PC-9 (cell line): Measurements from ENCODE around the gene INPP5A. TPM values are rescaled to one million over a fixed set of nuclear protein-coding genes. Genes with fewer than 3 reads are reported as not detected.

Experiments
- BruUV-seq: library from RNA; stranded (reverse); fragments of 400-500 nt; replicated peaks from 2 replicates; lab custom pipeline; 2021; lab: Mats Ljungman, UMichigan
- CTCF ChIA-PET: fragments of 300-600 bp; sonication (Branson Sonifier 250); formaldehyde crosslinking; loops from one replicate; lab custom pipeline; 2022; ENCODE audit warnings: antibody characterized with exemption; lab: Charles Lee
- POLR2A ChIA-PET: fragments of 300-600 bp; sonication (Branson Sonifier 250); formaldehyde crosslinking; loops from one replicate; lab custom pipeline; 2022; ENCODE audit warnings: antibody characterized with exemption; ENCODE audit not compliant: unreplicated experiment; lab: Charles Lee
- DNase-seq, 2 experiments: peaks; one replicate each; pipeline versions ENCODE4 v3.0.0 to v3.0.0-alpha.2; 2015 to 2022; ENCODE audit warnings: mixed read lengths in 1 of 2
- H2AFZ ChIP-seq: fragments of 200-600 bp; sonication (generic); 2 replicates; pipeline ENCODE4 v1.8.1; 2017; ENCODE audit warnings: antibody characterized with exemption
- H3F3A ChIP-seq: fragments of 200-600 bp; sonication (generic); 2 replicates; pipeline ENCODE4 v1.8.1; 2017; ENCODE audit warnings: antibody characterized with exemption, mild to moderate bottlenecking, low read depth; ENCODE audit not compliant: insufficient read depth
- H3K27ac ChIP-seq: fragments of 200-600 bp; sonication (generic); 2 replicates; pipeline ENCODE4 v1.6.1; 2016; ENCODE audit warnings: mixed run types
- H3K27me3 ChIP-seq: fragments of 200-600 bp; sonication (generic); 2 replicates; pipeline ENCODE4 v1.6.1; 2016; ENCODE audit warnings: low read depth, mixed run types; ENCODE audit not compliant: insufficient read depth
- H3K36me3 ChIP-seq: fragments of 200-600 bp; sonication (generic); 2 replicates; pipeline ENCODE4 v1.6.1; 2016; ENCODE audit warnings: low read depth, mixed run types
- H3K4me1 ChIP-seq: fragments of 200-600 bp; sonication (generic); replicated peaks from 2 replicates; pipeline ENCODE4 v1.6.1; 2016; ENCODE audit warnings: mixed run types; ENCODE audit not compliant: insufficient read depth
- H3K4me2 ChIP-seq: fragments of 200-600 bp; sonication (generic); 2 replicates; pipeline ENCODE4 v1.6.1; 2017; ENCODE audit warnings: mixed run types
- H3K4me3 ChIP-seq: fragments of 200-600 bp; sonication (generic); 2 replicates; pipeline ENCODE4 v1.6.1; 2016; ENCODE audit warnings: mixed run types
- H3K79me2 ChIP-seq: fragments of 200-600 bp; sonication (generic); 2 replicates; pipeline ENCODE4 v1.6.1; 2017; ENCODE audit warnings: low read depth, mixed run types
- H3K9me2 ChIP-seq: fragments of 200-600 bp; sonication (generic); 2 replicates; pipeline ENCODE4 v1.8.1; 2017; ENCODE audit warnings: mild to moderate bottlenecking; ENCODE audit not compliant: insufficient read depth
- H3K9me3 ChIP-seq: fragments of 200-600 bp; sonication (generic); 2 replicates; pipeline ENCODE4 v1.8.1; 2016; ENCODE audit warnings: low read depth; ENCODE audit not compliant: insufficient read depth
- H4K20me1 ChIP-seq: fragments of 200-600 bp; sonication (generic); 2 replicates; pipeline ENCODE4 v1.8.1; 2017; ENCODE audit not compliant: insufficient read depth
- EZH2 ChIP-seq: fragments of 200-600 bp; sonication (generic); IDR thresholded peaks from 2 replicates; pipeline ENCODE4 v1.8.0; 2017; ENCODE audit warnings: antibody characterized with exemption, low read depth
- intact Hi-C: fragments of 100-400 bp; cut with micrococcal nuclease; formaldehyde crosslinking; loops from one replicate; pipeline ENCODE4 v1.10.0; 2022; ENCODE audit not compliant: unreplicated experiment
- total RNA-seq: library from RNA; stranded (reverse); gene quantifications from 2 replicates; pipeline ENCODE4 v1.2.3, GENCODE V29; 2021
- TF ChIP-seq, protein P1 (sequence below): fragments of 200-600 bp; sonication (generic); conservative IDR thresholded peaks from 2 replicates; pipeline ENCODE4 v1.6.1; 2017; ENCODE audit warnings: mixed run types, antibody characterized with exemption, mild to moderate bottlenecking, moderate library complexity

The INPP5A gene
- total RNA-seq, 1 experiment from 2014 or later, result 18.4 TPM

- Histone ChIP-seq H3K36me3 (no peaks in the 10 kb centered on the region), H3K4me1 (no peaks in the 10 kb centered on the region), H3K27ac (no peak overlapping the region), H3K4me3 (no peak overlapping the region), H3F3A (no peaks in the 10 kb centered on the region), H3K79me2 (no peaks in the 10 kb centered on the region), H3K4me2 (no peak overlapping the region), H3K27me3 (no peaks in the 10 kb centered on the region), H2AFZ (no peak overlapping the region), H3K9me2 (no peaks in the 10 kb centered on the region), H3K9me3 (no peaks in the 10 kb centered on the region), H4K20me1 (no peaks in the 10 kb centered on the region)
- BruUV-seq, result no TSS peak
- intact Hi-C loops, result no loop called here
- POLR2A ChIA-PET, result no interaction called here
- TF ChIP-seq, protein P1, sequence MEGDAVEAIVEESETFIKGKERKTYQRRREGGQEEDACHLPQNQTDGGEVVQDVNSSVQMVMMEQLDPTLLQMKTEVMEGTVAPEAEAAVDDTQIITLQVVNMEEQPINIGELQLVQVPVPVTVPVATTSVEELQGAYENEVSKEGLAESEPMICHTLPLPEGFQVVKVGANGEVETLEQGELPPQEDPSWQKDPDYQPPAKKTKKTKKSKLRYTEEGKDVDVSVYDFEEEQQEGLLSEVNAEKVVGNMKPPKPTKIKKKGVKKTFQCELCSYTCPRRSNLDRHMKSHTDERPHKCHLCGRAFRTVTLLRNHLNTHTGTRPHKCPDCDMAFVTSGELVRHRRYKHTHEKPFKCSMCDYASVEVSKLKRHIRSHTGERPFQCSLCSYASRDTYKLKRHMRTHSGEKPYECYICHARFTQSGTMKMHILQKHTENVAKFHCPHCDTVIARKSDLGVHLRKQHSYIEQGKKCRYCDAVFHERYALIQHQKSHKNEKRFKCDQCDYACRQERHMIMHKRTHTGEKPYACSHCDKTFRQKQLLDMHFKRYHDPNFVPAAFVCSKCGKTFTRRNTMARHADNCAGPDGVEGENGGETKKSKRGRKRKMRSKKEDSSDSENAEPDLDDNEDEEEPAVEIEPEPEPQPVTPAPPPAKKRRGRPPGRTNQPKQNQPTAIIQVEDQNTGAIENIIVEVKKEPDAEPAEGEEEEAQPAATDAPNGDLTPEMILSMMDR, result no peak
- no peak for TF ChIP-seq EZH2
- no peak for DNase-seq
- CTCF ChIA-PET, result no interaction called here
These were observed 194.9 kb downstream of the INPP5A start for GRCh38 chr10:132732518-132732917.

GRCh38 chr10:132733926-132734325 is 196.3 kb downstream of the INPP5A start:
- Histone ChIP-seq H3K4me1 (no peaks in the 10 kb centered on the region), H3K9me3 (no peaks in the 10 kb centered on the region), H4K20me1 (no peaks in the 10 kb centered on the region), H2AFZ (no peak overlapping the region), H3K9me2 (no peaks in the 10 kb centered on the region), H3K27me3 (no peaks in the 10 kb centered on the region), H3K27ac (no peak overlapping the region), H3K36me3 (no peaks in the 10 kb centered on the region), H3F3A (no peaks in the 10 kb centered on the region), H3K79me2 (no peaks in the 10 kb centered on the region), H3K4me3 (no peak overlapping the region), H3K4me2 (no peak overlapping the region)
- ChIA-PET CTCF (no interaction called here), POLR2A (no interaction called here)
- TF ChIP-seq, protein P1, result no peak
- no peak for TF ChIP-seq EZH2
- intact Hi-C loops, result no loop called here
- BruUV-seq, result no TSS peak
- no peak for DNase-seq

- TF ChIP-seq, protein P1, result no peak
- TF ChIP-seq EZH2, result no peak
- no peak overlapping the region for H3K4me3 ChIP-seq
- H3K27me3 ChIP-seq, result no peaks in the 10 kb centered on the region
- no peak overlapping the region for H2AFZ ChIP-seq
- no peak overlapping the region for H3K4me2 ChIP-seq
- H4K20me1 ChIP-seq, result no peaks in the 10 kb centered on the region
- no peaks in the 10 kb centered on the region for H3K9me2 ChIP-seq
- H3K79me2 ChIP-seq, result no peaks in the 10 kb centered on the region
- no peaks in the 10 kb centered on the region for H3K4me1 ChIP-seq
- H3K36me3 ChIP-seq, result no peaks in the 10 kb centered on the region
- no peak overlapping the region for H3K27ac ChIP-seq
- intact Hi-C loops, result no loop called here
- H3F3A ChIP-seq, result no peaks in the 10 kb centered on the region
- BruUV-seq, result no TSS peak
- ChIA-PET POLR2A (no interaction called here), CTCF (no interaction called here)
- DNase-seq, result no peak
- H3K9me3 ChIP-seq, result no peaks in the 10 kb centered on the region
These were observed 197.8 kb downstream of the INPP5A start for GRCh38 chr10:132735341-132735775.
